ENCODE results near the gene KRTAP10-2. TPM values are rescaled to one million over a fixed set of nuclear protein-coding genes. Genes with fewer than 3 reads are reported as not detected.

The KRTAP10-2 gene
- total RNA-seq, 4 donors from 2014 or later: 0.76 to 11.1 (median 10.1) TPM; not detected in 1

GRCh38 chr21:44549525-44550211 is 1.6 kb downstream of the KRTAP10-2 start:
- H3K4me1 ChIP-seq: peaks cover 14% of the 10 kb centered on the region
- 43% methylated on average over 12 of the region's 25 CpGs for WGBS
- TF ChIP-seq CTCF (IDR thresholded peaks at IDR 0.05) (no peak), EP300 (IDR thresholded peaks at IDR 0.05) (no peak), POLR2A (IDR thresholded peaks at IDR 0.05) (no peak), POLR2AphosphoS5 (IDR thresholded peaks at IDR 0.05) (no peak)
- peaks cover 39% of the 10 kb centered on the region for H3K27me3 ChIP-seq
- no peak overlapping the region for H3K4me3 ChIP-seq
- H3K9me3 ChIP-seq: no peaks in the 10 kb centered on the region
- H3K36me3 ChIP-seq: no peaks in the 10 kb centered on the region
- no peak overlapping the region for H3K27ac ChIP-seq
- no peak for DNase-seq (ENCODE audit: low spot score in 2 of 2)

GRCh38 chr21:44548922-44549321 is 2.4 kb downstream of the KRTAP10-2 start:
- Histone ChIP-seq H3K4me1 (peaks cover 14% of the 10 kb centered on the region), H3K9me3 (no peaks in the 10 kb centered on the region), H3K36me3 (no peaks in the 10 kb centered on the region), H3K27me3 (peaks cover 37% of the 10 kb centered on the region), H3K27ac (no peak overlapping the region), H3K4me3 (no peak overlapping the region)
- DNase-seq (ENCODE audit: low spot score in 2 of 2): no peak
- WGBS: 23% methylated on average over 14 of the region's 14 CpGs
- no peak for TF ChIP-seq POLR2AphosphoS5 (IDR thresholded peaks at IDR 0.05)
- no peak for TF ChIP-seq EP300 (IDR thresholded peaks at IDR 0.05)
- TF ChIP-seq POLR2A (IDR thresholded peaks at IDR 0.05): no peak
- no peak for TF ChIP-seq CTCF (IDR thresholded peaks at IDR 0.05)

GRCh38 chr21:44548381-44548780 is 2.9 kb downstream of the KRTAP10-2 start:
- no peak for DNase-seq (ENCODE audit: low spot score in 2 of 2)
- WGBS: 44% methylated on average over 13 of the region's 13 CpGs
- TF ChIP-seq CTCF (IDR thresholded peaks at IDR 0.05) (no peak), POLR2AphosphoS5 (IDR thresholded peaks at IDR 0.05) (no peak), POLR2A (IDR thresholded peaks at IDR 0.05) (no peak), EP300 (IDR thresholded peaks at IDR 0.05) (no peak)
- Histone ChIP-seq H3K27ac (no peak overlapping the region), H3K9me3 (no peaks in the 10 kb centered on the region), H3K36me3 (no peaks in the 10 kb centered on the region), H3K4me3 (no peak overlapping the region), H3K27me3 (peaks cover 37% of the 10 kb centered on the region), H3K4me1 (peaks cover 14% of the 10 kb centered on the region)

- WGBS: 59% methylated on average over 5 of the region's 5 CpGs
- Histone ChIP-seq H3K36me3 (no peaks in the 10 kb centered on the region), H3K9me3 (no peaks in the 10 kb centered on the region), H3K27me3 (peaks cover 35% of the 10 kb centered on the region), H3K4me1 (peaks cover 14% of the 10 kb centered on the region), H3K27ac (no peak overlapping the region), H3K4me3 (no peak overlapping the region)
- no peak for DNase-seq (ENCODE audit: low spot score in 2 of 2)
- no peak for TF ChIP-seq EP300 (IDR thresholded peaks at IDR 0.05)
- no peak for TF ChIP-seq CTCF (IDR thresholded peaks at IDR 0.05)
These were observed 3.5 kb downstream of the KRTAP10-2 start for GRCh38 chr21:44547656-44548331.

- Histone ChIP-seq H3K27ac (no peak overlapping the region), H3K4me3 (no peak overlapping the region), H3K9me3 (peaks cover 5% of the 10 kb centered on the region), H3K36me3 (no peaks in the 10 kb centered on the region), H3K27me3 (peaks cover 10% of the 10 kb centered on the region), H3K4me1 (no peaks in the 10 kb centered on the region)
- no peak for TF ChIP-seq POLR2A (IDR thresholded peaks at IDR 0.05)
- TF ChIP-seq EP300 (IDR thresholded peaks at IDR 0.05): no peak
- no peak for TF ChIP-seq POLR2AphosphoS5 (IDR thresholded peaks at IDR 0.05)
- no peak for TF ChIP-seq CTCF (IDR thresholded peaks at IDR 0.05)
- DNase-seq (ENCODE audit: low spot score in 2 of 2): no peak
- 78% methylated on average over 3 of the region's 3 CpGs for WGBS
These were observed 6.7 kb downstream of the KRTAP10-2 start for GRCh38 chr21:44544566-44544965.
